Activated naive CD4-positive, alpha-beta T cell treated with anti-CD3 and anti-CD28 coated beads, Interleukin-2, amount 50 U/mL, for 24 hours (primary cell): ENCODE results near the gene LGALS1.
"Not testable (repeated sequence)": the region's sequence is repeated elsewhere in the genome, so short reads cannot be mapped to it uniquely, and the experiment has no call there.

Source experiments
- H3K27ac Mint-ChIP-seq: one replicate; pipeline ENCODE4 v1.8.0; 2021; ENCODE audit warnings: mild to moderate bottlenecking, mixed read lengths
- H3K27me3 Mint-ChIP-seq: one replicate; pipeline ENCODE4 v1.8.0; 2021; ENCODE audit warnings: mixed read lengths
- H3K36me3 Mint-ChIP-seq: one replicate; pipeline ENCODE4 v1.8.0; 2021; ENCODE audit warnings: mixed read lengths
- H3K4me1 Mint-ChIP-seq: one replicate; pipeline ENCODE4 v1.8.0; 2021; ENCODE audit warnings: mixed read lengths
- H3K4me3 Mint-ChIP-seq: one replicate; pipeline ENCODE4 v1.8.0; 2021; ENCODE audit warnings: mild to moderate bottlenecking, mixed read lengths
- H3K9me3 Mint-ChIP-seq: one replicate; pipeline ENCODE4 v1.8.0; 2021; ENCODE audit warnings: mixed read lengths

Gene LGALS1

DNA sequence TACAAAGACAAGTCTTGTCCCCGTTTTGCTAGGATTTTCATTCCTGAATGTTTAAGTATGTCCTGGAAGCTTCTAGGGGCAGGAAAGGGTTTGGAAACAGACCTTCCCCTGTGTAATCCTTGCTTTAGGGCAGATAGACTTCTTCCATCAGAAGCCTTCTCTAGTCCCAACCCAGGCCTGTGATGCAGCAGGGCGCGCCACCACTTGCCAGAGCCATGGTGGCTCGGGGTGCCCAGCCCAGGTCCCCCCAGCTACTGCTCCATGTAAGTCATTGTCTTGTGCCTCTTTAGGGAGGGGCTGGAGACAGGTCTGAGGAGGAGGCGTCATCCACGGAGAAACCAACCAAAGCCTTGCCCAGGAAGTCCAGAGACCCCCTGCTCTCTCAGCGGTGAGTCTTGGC, 15.0 kb downstream of the LGALS1 start:
- Mint-ChIP-seq H3K9me3 (no peaks in the 10 kb centered on the region), H3K27me3 (no peaks in the 10 kb centered on the region), H3K36me3 (peaks cover 16% of the 10 kb centered on the region), H3K27ac (no peak overlapping the region), H3K4me1 (peaks cover 25% of the 10 kb centered on the region), H3K4me3 (peak overlapping the region; percentile 26)

DNA sequence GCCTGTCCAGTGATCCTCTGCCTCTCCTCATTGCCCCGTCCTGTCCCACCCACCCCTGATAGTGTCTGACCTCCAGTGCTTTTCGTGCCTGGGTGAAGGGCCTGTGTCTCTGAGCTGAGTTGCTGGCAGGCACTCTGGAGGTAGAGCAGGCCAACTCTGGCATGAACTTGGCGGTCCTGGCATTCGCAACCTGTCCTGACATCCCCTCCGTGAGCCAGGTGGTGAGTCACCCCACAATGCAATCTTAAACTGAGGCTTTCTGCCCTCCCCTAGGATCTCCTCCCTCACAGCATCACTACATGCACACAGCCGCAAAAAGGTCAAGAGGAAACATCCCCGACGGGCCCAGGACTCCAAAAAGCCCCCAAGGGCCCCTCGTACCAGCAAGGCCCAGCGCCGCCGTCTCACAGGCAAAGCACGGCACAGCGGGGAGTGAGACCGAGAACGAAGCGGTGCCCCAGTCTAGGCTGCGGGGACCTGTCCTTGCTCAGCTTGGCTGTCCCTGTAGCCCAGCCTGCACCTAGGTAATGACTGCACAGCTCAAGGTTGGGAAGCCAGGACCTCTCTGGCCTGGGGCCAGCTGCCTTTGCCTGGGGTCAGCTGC, 15.6 kb downstream of the LGALS1 start:
- no peak overlapping the region for H3K4me3 Mint-ChIP-seq
- no peaks in the 10 kb centered on the region for H3K9me3 Mint-ChIP-seq
- H3K4me1 Mint-ChIP-seq = peaks cover 29% of the 10 kb centered on the region
- peaks cover 16% of the 10 kb centered on the region for H3K36me3 Mint-ChIP-seq
- H3K27me3 Mint-ChIP-seq = no peaks in the 10 kb centered on the region
- H3K27ac Mint-ChIP-seq = no peak overlapping the region

DNA sequence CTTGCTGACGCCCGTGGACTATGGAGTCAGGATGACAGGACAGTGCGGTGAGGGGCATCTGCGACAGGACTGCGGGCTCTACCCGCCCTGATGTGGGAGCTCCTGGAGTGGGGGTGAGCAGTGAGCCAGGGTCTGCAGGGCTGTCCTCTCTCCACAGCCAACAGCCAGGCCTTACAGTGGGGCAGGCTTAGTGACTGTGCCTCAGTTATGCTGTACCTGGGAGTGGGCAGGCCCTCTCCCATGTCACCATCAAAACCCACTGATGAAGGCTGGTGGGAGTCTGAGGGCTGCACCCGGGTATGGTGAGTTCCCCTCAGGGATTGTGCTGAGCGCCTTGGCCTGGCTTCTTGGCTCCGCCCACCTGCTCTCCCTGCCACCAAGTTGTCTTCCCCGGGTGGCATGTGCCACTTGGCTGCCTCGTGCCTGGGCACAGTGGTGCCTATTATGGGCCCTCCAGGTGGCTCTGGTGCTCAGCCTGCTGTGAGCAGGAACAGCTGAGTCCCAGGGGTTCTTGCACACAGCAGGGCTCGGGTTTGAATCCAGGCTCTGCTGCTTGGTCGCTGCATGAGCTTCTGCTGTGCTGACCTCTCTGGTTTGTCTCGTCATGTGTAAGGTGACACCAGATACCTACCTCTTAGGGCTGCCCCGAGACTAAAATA, 17.3 kb downstream of the LGALS1 start:
- no peaks in the 10 kb centered on the region for H3K9me3 Mint-ChIP-seq
- no peaks in the 10 kb centered on the region for H3K27me3 Mint-ChIP-seq
- H3K36me3 Mint-ChIP-seq = peaks cover 13% of the 10 kb centered on the region
- H3K4me1 Mint-ChIP-seq = peaks cover 27% of the 10 kb centered on the region
- H3K4me3 Mint-ChIP-seq = no peak overlapping the region
- no peak overlapping the region for H3K27ac Mint-ChIP-seq

DNA sequence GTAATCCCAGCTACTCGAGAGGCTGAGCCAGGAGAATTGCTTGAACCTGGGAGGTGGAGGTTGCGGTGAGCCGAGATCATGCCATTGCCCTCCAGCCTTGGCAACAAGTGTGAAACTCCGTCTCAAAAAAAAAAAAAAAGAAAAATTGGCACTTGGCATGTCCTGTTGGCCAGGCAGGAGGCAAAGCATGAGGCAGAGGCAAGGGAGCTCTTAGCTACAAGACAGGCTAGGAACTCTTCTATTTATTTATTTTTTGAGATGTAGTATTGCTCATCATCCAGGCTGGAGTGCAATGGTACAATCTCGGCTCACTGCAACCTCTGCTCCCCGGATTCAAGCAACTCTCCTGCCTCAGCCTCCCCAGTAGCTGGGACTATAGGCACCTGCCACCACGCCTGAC, 18.7 kb downstream of the LGALS1 start:
- H3K9me3 Mint-ChIP-seq, H3K36me3 Mint-ChIP-seq, H3K27me3 Mint-ChIP-seq, H3K4me3 Mint-ChIP-seq, H3K27ac Mint-ChIP-seq: not testable (repeated sequence)
- peaks cover 18% of the 10 kb centered on the region for H3K4me1 Mint-ChIP-seq

DNA sequence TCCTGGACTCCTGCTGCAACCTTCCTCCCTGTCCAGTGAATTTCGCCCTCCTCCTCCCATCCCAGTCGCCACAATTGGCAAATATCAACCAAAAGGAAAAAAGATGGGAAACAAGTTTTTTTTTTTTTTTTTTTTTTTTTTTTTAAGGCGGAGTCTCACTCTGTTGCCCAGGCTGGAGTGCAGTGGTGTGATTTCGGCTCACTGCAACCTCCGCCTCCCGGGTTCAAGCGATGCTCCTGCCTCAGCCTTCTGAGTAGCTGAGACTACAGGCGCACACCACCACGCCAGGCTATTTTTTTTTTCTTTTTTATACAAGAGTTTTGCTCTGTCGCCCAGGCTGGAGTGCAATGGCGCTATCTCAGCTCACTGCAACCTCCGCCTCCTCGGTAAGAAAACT, 20.8 kb downstream of the LGALS1 start:
- Mint-ChIP-seq H3K4me1 (peaks cover 18% of the 10 kb centered on the region), H3K4me3 (peak overlapping the region; percentile 57)
- H3K27ac Mint-ChIP-seq, H3K36me3 Mint-ChIP-seq, H3K9me3 Mint-ChIP-seq, H3K27me3 Mint-ChIP-seq: not testable (repeated sequence)

DNA sequence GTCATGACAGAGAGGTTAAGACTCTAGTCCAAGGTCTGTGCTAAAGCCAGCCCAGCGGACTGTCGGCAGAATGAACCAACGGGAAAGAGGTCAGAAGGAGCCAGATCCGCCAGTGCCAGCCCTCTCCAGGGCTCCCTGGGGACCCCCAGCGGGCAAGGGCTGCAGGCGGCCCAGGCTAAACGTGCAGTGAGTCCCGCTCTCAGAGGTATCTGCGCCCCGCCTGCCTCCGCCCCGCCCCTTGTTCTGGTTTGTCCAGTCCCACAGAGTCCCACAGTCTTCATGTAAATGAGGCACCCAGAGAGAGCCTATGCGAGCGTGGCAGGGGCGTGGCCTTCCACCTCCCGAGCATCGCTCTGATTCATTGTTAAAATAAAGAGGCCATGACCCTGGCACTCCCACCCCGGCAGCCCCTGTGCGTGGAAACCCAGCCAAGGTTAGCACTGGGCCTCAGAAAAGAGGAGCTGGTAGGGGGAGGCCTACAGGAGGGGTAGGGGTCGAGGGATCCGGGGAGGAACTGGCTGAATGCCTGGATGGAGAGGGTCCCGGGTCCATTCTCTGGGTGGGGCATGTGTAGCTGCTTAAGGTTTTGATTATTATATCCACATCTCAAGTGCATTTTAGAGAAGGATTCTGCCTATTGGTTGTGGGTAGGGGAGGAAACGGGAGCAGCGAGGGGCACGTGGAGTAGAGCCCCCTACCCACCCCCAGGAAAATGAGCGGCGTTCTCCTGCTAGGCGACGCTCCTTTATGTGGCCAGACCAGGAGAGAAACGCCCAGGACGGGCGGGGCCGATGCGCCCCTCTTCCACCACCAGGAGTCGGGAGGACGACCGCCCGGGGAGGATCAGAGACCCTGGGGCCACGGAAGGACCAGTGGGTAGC, 21.5 kb downstream of the LGALS1 start, which contains the start of gene TRIOBP:
TSS of gene TRIOBP (plus strand) at position 392 of the 881 bp plus-strand sequence. CDS start 4,318 bp downstream, outside the sequence.
- peak within 1 kb of the TSS; percentile 57 for H3K4me3 Mint-ChIP-seq
- no peak within 1 kb of the TSS for H3K27ac Mint-ChIP-seq
- H3K4me1 Mint-ChIP-seq = peaks cover 18% of the 10 kb centered on the region
- H3K36me3 Mint-ChIP-seq = peaks cover 4% of the 10 kb centered on the region
- H3K9me3 Mint-ChIP-seq = no peaks in the 10 kb centered on the region
- no peaks in the 10 kb centered on the region for H3K27me3 Mint-ChIP-seq

DNA sequence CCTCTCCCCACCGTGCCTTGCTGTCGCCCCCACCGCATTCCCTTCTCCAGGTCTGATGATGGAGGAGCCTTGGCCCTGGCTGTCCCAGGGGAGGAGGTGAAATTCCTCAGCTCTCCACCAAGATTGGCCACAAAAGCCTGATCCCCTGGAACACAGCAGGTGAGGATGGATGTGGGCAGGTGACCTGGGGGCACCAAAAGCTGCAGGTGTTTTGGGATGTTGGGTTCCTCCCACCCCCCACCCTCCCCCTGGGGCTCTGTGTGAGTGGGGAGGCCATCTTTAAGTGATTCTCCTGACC, 22.1 kb downstream of the LGALS1 start:
- peaks cover 4% of the 10 kb centered on the region for H3K36me3 Mint-ChIP-seq
- H3K4me3 Mint-ChIP-seq = no peak overlapping the region
- no peak overlapping the region for H3K27ac Mint-ChIP-seq
- H3K4me1 Mint-ChIP-seq = peaks cover 18% of the 10 kb centered on the region
- H3K27me3 Mint-ChIP-seq = no peaks in the 10 kb centered on the region
- no peaks in the 10 kb centered on the region for H3K9me3 Mint-ChIP-seq

DNA sequence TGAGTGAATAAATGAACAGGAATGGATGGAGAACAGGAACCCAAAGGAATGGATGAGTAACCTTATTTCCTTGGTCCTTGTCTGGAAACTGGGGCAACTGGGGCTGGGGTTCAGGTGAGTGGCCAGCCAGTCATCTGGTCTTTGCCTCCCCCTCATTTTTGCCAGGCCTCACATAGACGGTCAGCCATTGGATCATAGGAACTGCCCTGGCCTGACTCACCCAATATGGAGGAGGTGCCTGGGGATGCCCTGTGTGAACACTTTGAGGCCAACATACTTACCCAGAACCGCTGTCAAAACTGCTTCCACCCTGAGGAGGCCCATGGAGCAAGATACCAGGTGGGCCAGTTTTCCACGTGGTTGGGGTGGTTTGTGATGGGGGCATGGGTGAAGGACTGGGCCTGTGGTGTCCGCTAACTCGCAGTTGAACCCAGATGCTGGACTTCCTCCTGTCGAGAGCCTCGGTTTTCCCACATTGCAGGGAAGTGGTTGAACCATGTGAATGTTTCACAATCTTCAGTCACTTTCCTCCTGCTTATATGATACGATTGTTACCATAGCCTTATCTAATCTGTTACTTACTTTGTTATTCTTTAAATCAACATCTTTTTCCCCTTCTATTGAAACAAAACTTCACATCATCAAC, 25.8 kb downstream of the LGALS1 start:
- H3K27me3 Mint-ChIP-seq = no peaks in the 10 kb centered on the region
- peaks cover 6% of the 10 kb centered on the region for H3K36me3 Mint-ChIP-seq
- H3K9me3 Mint-ChIP-seq = no peaks in the 10 kb centered on the region
- H3K27ac Mint-ChIP-seq = no peak overlapping the region
- peaks cover 9% of the 10 kb centered on the region for H3K4me1 Mint-ChIP-seq
- no peak overlapping the region for H3K4me3 Mint-ChIP-seq

DNA sequence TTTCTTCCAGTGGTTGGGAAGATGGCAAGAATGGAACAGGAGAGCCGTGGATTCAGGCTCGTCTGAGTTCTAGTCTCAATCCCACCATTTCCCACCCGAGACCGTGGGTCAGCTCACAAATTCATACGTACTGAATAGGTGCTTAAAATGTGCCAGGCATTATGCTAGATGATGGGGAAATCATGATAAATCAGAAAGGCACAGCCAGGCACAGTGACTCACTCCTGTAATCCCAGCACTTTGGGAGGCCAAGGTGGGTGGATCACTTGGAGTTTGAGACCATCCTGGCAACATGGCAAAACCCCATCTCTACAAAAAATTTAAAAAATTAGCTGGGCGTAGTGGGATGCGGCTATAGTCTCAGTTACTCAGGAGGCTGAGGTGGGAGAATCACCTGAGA, 28.5 kb downstream of the LGALS1 start:
- H3K9me3 Mint-ChIP-seq = no peaks in the 10 kb centered on the region
- H3K4me3 Mint-ChIP-seq = no peak overlapping the region
- H3K4me1 Mint-ChIP-seq = no peaks in the 10 kb centered on the region
- H3K27me3 Mint-ChIP-seq = no peaks in the 10 kb centered on the region
- H3K27ac Mint-ChIP-seq = no peak overlapping the region
- peaks cover 6% of the 10 kb centered on the region for H3K36me3 Mint-ChIP-seq

DNA sequence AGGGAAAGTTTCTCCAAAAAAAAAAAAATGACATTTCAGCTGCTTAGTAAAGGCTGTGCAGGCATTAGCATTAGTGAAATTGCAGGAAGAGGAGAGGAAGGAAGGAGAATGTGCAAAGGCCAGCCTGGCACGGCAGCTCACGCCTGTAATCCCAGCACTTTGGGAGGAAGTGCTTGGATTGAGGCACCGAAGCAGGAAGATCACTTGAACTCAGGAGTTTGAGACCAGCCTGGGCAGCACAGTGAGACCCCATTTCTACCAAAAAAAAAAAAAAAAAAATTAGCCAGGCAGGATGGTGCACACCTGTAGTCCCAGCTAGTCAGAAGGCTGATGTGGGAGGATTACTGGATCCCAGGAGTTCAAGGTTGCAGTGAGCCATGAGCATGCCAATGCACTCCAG, 29.2 kb downstream of the LGALS1 start:
- Mint-ChIP-seq H3K4me1 (no peaks in the 10 kb centered on the region), H3K36me3 (peaks cover 6% of the 10 kb centered on the region), H3K27me3 (no peaks in the 10 kb centered on the region), H3K4me3 (no peak overlapping the region), H3K27ac (no peak overlapping the region), H3K9me3 (no peaks in the 10 kb centered on the region)

DNA sequence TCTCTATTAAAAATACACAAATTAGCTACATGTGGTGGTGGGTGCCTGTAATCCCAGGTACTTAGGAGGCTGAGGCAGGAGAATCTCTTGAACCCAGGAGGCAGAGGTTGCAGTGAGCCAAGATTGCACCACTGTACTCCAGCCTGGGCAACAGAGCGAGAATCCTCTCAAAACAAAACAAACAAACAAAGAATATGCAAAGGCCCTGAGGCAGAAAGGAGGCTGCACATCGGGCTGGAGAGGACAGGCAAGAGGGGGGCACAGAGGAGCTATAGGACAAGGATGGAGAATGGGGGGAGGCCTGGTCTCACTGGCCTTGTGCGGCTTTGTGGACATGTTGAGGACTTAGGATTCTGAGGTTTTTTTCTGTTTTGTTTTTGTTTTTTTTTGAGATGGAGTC, 29.8 kb downstream of the LGALS1 start:
- H3K36me3 Mint-ChIP-seq = peaks cover 6% of the 10 kb centered on the region
- H3K4me3 Mint-ChIP-seq = no peak overlapping the region
- H3K27ac Mint-ChIP-seq = no peak overlapping the region
- H3K4me1 Mint-ChIP-seq = no peaks in the 10 kb centered on the region
- no peaks in the 10 kb centered on the region for H3K9me3 Mint-ChIP-seq
- H3K27me3 Mint-ChIP-seq = no peaks in the 10 kb centered on the region

DNA sequence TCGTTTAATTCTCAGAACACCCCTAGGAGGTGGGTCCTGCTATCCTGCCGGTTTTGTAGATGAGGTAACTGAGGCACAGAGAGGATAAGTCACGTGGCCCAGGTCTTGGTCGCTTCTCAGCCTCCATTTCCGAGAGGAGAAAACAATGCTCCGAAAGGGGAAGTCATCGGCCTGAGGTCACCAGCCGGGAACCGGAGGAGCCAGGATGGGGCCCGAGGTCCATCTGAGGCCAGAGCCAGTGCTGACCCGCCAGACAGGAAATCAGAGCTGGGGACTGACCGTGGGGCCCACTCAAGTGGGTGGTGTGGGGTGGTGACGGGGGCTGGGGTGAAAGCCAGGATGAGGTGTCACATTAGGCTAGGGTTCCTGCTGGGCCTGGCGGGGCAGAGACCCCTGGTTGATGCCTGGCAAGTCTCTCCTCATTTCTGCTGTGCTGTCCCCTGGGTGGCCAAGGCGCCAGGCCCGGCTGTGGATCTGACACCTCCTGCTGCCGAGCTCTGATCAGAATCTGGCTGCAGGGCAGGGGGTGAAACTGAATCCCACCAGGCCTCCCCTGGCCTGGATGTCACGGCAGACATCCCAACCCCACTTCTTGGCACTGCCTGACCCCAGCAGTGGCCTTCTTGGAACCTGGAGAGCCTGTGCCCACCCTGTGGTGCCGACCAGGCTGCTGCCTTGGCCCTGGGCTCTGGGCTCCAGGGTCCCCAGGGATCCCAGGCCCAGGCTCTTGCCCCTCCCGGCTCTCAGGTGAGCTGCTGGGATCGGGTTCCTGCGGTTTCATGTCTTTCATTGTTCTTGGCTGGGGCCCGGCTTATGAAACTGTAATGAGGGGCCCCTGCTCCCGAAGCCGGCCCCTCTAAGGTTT, 33.4 kb downstream of the LGALS1 start:
- H3K36me3 Mint-ChIP-seq = peaks cover 4% of the 10 kb centered on the region
- no peak overlapping the region for H3K4me3 Mint-ChIP-seq
- H3K27ac Mint-ChIP-seq = no peak overlapping the region
- no peaks in the 10 kb centered on the region for H3K9me3 Mint-ChIP-seq
- no peaks in the 10 kb centered on the region for H3K4me1 Mint-ChIP-seq
- no peaks in the 10 kb centered on the region for H3K27me3 Mint-ChIP-seq

DNA sequence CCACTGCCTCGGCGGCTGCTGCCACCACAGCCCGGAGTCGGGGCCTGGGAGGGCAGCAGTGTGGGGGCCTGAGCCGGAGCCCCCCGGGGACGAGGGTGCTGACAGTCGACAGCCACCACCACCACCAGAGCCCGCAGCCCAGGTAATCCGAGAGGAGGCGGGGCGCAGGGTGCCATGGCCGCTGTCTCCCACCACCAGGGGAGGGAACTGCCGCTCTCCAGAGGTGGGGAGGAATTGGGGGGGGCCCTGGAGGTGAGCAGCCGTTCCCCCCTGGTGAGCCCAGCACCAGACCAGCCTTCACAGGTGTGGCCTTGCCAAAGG, 34.0 kb downstream of the LGALS1 start:
- Mint-ChIP-seq H3K9me3 (no peaks in the 10 kb centered on the region), H3K4me3 (no peak overlapping the region), H3K4me1 (no peaks in the 10 kb centered on the region), H3K27me3 (no peaks in the 10 kb centered on the region), H3K27ac (no peak overlapping the region), H3K36me3 (peaks cover 3% of the 10 kb centered on the region)

DNA sequence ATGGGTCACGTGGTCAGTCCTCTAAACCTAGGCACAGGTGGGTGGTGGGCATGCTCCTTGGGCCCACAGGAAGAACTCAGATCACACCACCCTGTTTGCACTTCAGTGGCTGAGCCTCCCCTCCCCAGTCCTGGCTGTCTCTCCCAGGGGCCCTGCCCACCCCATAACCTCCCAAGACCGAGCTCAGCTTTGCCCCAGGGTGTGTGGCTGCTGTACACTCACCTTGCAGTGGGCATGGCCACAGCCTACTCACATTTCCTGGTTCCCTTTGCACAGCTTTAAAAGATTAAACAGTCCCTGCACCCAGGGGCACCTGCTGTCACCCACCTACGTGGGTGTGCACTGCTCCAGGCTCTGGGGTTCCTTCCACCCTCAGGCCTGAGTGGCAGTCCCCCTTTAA, 35.2 kb downstream of the LGALS1 start:
- H3K36me3 Mint-ChIP-seq = peaks cover 2% of the 10 kb centered on the region
- no peak overlapping the region for H3K27ac Mint-ChIP-seq
- no peaks in the 10 kb centered on the region for H3K9me3 Mint-ChIP-seq

DNA sequence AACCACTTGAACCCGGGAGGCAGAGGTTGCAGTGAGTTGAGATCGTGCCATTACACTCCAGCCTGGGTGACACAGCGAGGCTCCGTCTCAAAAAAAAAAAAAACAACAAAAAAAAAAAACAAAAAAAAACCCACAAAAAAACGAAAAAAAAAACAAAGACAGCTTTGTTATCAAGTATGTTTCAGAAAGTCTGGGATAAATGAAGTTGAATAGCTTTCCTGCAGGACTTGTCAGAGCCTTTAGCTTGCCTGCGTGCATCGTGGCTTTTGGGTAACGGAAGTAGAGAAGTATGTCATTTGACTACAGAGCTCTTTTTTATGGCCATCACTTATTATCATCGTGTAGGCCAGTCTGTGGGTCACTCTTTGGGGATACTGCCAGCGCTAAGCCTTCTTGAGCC, 36.1 kb downstream of the LGALS1 start:
- no peak overlapping the region for H3K27ac Mint-ChIP-seq
- H3K4me3 Mint-ChIP-seq = no peak overlapping the region
- no peaks in the 10 kb centered on the region for H3K36me3 Mint-ChIP-seq
- no peaks in the 10 kb centered on the region for H3K27me3 Mint-ChIP-seq
- no peaks in the 10 kb centered on the region for H3K4me1 Mint-ChIP-seq
- no peaks in the 10 kb centered on the region for H3K9me3 Mint-ChIP-seq

More for the DNA sequence above, 35.2 kb downstream of the LGALS1 start:
- Mint-ChIP-seq H3K27me3 (no peaks in the 10 kb centered on the region), H3K4me1 (no peaks in the 10 kb centered on the region), H3K4me3 (no peak overlapping the region)
